ENCODE data around the gene PMP22.

The PMP22 gene

GRCh38 chr17:15265131-15265530 lies at the start of gene PMP22:
TSS of gene PMP22 (minus strand) at chr17:15265326. CDS start at chr17:15260727, 4,599 bp downstream.
- DNase-seq, result no peak

GRCh38 chr17:15311996-15312395 lies 46.9 kb upstream of the PMP22 start:
- DNase-seq, result no peak

GRCh38 chr17:15309793-15310192 lies 44.7 kb upstream of the PMP22 start:
- DNase-seq, result no peak

GRCh38 chr17:15309236-15309635 lies 44.1 kb upstream of the PMP22 start:
- no peak for DNase-seq

- no peak for DNase-seq
Observed at GRCh38 chr17:15308758-15309157, 43.6 kb upstream of the PMP22 start.

- DNase-seq, result no peak
Observed at GRCh38 chr17:15307710-15308111, 42.6 kb upstream of the PMP22 start.

GRCh38 chr17:15303851-15304250 lies 38.7 kb upstream of the PMP22 start:
- DNase-seq, result no peak

GRCh38 chr17:15303268-15303667 lies 38.1 kb upstream of the PMP22 start:
- no peak for DNase-seq

DNA sequence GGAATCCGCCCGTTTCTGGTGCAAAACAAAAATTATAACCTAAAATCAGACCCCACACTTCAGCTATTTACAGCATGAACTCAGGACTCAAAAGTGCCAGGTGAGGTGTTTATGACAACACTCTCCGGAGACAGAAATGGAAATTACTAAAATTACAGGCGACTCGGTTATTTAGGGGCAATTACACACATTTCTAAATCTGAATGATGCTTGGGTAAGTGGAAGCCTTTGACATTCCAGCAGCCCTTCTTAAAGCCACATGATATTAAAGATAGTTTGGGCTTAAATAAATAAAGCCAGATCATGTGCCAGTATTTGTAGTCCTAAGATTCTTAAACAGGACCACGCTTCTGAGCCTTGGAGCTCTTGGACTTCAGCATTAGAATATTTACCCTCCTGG lies 36.7 kb upstream of the PMP22 start:
- DNase-seq, result no peak

- DNase-seq, result no peak
Observed at GRCh38 chr17:15298176-15298575, 33.0 kb upstream of the PMP22 start.

- DNase-seq, result no peak
Observed at GRCh38 chr17:15293558-15293957, 28.4 kb upstream of the PMP22 start.

DNA sequence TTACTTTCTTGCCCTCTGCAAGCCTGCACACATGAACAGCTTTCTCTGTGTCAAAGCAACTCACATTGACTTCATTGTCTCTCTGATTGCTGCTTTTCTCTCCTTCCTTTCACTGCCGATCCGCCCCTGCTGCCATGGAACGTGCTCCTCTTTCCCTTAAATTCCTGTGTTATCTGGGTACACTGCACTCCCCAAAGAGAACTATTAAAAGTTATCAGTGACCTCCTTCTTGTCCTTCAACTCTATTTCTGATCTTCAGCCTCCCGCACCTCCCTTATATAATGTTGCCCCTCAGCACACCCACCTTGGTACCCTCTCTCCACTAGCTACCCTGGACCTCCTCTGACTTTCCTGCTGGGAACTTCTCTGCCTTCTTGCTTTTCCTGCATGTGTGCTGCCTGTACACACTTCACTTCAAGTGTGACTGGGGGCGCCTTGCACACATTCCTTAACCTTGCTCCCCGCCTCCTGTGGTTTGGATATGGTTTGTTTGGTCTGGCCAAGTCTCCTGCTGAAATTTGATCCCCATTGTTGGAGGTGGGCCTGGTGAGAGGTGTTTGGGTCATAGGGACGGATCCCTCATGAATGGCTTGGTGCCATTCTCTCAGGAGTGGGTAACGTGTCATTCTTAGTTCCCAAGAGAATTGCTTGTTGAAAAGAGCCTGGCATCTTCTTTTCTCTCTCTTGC lies 26.7 kb upstream of the PMP22 start:
- no peak for DNase-seq

GRCh38 chr17:15290605-15291004 lies 25.5 kb upstream of the PMP22 start:
- no peak for DNase-seq

DNA sequence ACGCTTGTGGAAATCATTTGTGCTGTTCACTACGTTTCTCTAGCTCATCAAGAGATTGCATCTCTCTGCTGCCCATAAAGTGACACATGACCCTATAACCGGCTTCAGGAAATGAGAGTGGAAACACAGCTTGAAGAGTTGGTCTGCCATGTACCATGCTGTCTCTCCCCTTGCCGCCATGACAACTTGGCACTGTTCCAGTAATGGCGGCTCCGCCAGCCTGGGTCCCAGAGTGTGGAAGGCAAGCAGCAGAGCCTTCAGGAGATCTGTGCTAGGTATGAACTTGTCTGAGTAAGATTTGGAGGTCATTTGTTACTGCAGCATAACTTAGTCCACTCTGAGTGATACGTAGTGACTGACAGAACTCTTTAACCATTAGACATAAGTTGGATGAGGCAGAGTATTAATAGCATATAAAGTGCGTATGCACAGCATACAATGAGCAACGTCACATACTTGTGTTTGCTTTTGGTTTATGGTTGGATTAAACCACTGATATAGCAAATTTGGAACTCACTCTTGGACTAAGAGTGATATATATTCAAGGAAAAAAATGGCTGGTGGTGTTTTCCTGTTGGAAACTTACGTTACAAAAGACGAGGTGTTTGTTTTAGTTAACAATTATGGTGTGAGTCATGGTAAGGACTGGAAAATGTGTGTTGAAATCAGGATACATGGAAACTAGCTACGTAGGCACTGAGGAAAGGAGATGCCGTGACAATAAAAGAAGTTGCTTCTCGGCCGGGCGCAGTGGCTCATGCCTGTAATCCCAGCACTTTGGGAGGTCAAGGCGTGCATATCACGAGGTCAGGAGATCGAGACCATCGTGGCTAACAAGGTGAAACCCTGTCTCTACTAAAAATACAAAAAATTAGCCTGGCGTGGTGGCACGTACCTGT lies 24.4 kb upstream of the PMP22 start:
- no peak for DNase-seq

GRCh38 chr17:15288859-15289258 lies 23.7 kb upstream of the PMP22 start:
- DNase-seq, result no peak

- DNase-seq, result no peak
Observed at GRCh38 chr17:15287538-15288267, 22.6 kb upstream of the PMP22 start.

GRCh38 chr17:15285466-15285865 lies 20.3 kb upstream of the PMP22 start:
- DNase-seq, result no peak

DNA sequence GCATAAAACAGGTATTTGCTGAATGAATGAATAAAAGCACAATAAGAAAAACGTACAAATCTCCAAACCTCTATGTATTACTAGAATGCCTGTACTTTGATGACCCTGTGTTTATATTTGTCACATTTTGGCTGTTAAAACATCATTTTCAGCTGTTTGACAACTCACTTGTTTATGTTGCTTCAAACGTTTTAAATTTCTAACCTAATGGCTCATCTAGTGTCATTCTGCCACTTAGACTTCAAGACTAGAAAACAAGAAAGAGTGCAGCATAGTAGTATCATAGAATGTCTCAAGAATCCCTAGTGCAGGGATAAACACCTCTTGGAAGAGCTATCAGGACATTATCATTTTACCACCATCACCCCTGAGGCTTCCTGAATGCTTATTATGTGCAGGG lies 19.4 kb upstream of the PMP22 start:
- DNase-seq, result no peak

DNA sequence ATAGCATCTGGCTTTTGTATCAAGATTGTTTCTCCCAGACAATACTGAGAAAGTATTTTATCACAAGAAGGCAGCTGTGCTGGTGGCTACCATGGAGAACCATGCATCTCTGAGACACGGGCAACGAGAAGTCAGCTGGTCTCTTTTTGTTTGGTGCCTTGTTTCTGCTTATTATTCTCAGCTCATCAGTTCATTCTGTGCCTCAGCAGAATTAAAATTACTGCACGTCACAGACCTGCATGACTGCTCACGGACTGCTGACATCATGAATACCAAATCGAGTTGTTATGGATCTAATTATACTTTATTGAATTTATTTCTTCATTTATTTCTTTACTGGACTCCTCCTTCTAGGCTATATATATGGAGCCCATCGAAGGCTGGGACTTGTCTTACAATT lies 19.0 kb upstream of the PMP22 start:
- no peak for DNase-seq

GRCh38 chr17:15281909-15282308 lies 16.8 kb upstream of the PMP22 start:
- no peak for DNase-seq

GRCh38 chr17:15278924-15279477 lies 13.9 kb upstream of the PMP22 start:
- DNase-seq, result no peak

GRCh38 chr17:15278380-15278779 lies 13.3 kb upstream of the PMP22 start:
- no peak for DNase-seq

- DNase-seq, result no peak
Observed at GRCh38 chr17:15274017-15274416, 8.9 kb upstream of the PMP22 start.
